Right cardiac atrium (tissue), 5 donors: Measurements from ENCODE around the gene ERP44. TPM values are rescaled to one million over a fixed set of nuclear protein-coding genes. Genes with fewer than 3 reads are reported as not detected.

Experiments used
- ATAC-seq, 2 donors: fragments of 200-7000 bp; cut with Tn5 transposase; one replicate each; pipeline versions ENCODE4 v1.8.0 to v1.9.1; 2020; ENCODE audit warnings: moderate library complexity in 2 of 2, mild to moderate bottlenecking in 1 of 2
- DNase-seq, 3 donors: peaks; one replicate each; pipeline ENCODE4 v3.0.0-alpha.2; 2020
- H3K27ac ChIP-seq: one replicate; pipeline ENCODE4 v1.5.1; 2013; ENCODE audit warnings: mild to moderate bottlenecking, low read length, control low read depth, moderate library complexity
- H3K27me3 ChIP-seq: one replicate; pipeline ENCODE4 v1.6.1; 2013; ENCODE audit not compliant: control insufficient read depth, insufficient read depth
- H3K4me1 ChIP-seq: one replicate; pipeline ENCODE4 v1.6.1; 2013; ENCODE audit warnings: low read length; ENCODE audit not compliant: control insufficient read depth, insufficient read depth
- H3K4me3 ChIP-seq: one replicate; pipeline ENCODE4 v1.5.1; 2013; ENCODE audit warnings: low read length, control low read depth
- H3K9me3 ChIP-seq: one replicate; pipeline ENCODE4 v1.6.1; 2013; ENCODE audit warnings: low read length; ENCODE audit not compliant: control insufficient read depth
- WGBS: extraction: QIAGEN DNeasy Blood & Tissue Kit; methylation state at CpG from one replicate; pipeline ENCODE4 v1.1.7; 2013; 5-methylcytosine and 5-hydroxymethylcytosine counted together
- intact Hi-C, 4 donors: fragments of 100-400 bp; cut with DNase I; formaldehyde crosslinking; loops; one replicate each; pipeline versions ENCODE4 v1.11.0 to v1.14.0; 2022 to 2023
- polyA plus RNA-seq: library from polyadenylated mRNA; stranded (reverse); fragments of 200-250 nt; gene quantifications from one replicate; pipeline ENCODE4 v1.2.3, GENCODE V29; 2013
- total RNA-seq, 4 donors: library from RNA; stranded (reverse); fragmentation: NEBNext Ultra II Directional; extraction: Animal tissue kit (Norgen Biotek cat#: 25700); gene quantifications; one replicate each; pipeline ENCODE4 v1.2.1, GENCODE V29; 2021
- donor health status: healthy with polysubstance abuse.
- donor health status: DM: no; HTN: yes; CAD: no.
- donor health status: DM: no; HTN: no; CAD: no.
- donor health status: DM: no; HTN: yes; CAD: no; lungs with severe emphysema.
- donor health status: DM: yes; HTN: yes; CAD: no.

Gene ERP44
- total and polyA plus RNA-seq, 5 donors, result 13.9 to 19.6 (median 16.5) TPM

GRCh38 chr9:100033877-100034551 lies 64.8 kb downstream of the ERP44 start:
- intact Hi-C loops, result no loop called here
- no peaks in the 10 kb centered on the region for H3K27me3 ChIP-seq
- no peaks in the 10 kb centered on the region for H3K4me1 ChIP-seq
- ATAC-seq (no peak), DNase-seq (no peak)
- no peak overlapping the region for H3K4me3 ChIP-seq
- 80% methylated on average over 3 of the region's 3 CpGs for WGBS
- no peak overlapping the region for H3K27ac ChIP-seq
- H3K9me3 ChIP-seq, result no peaks in the 10 kb centered on the region

DNA sequence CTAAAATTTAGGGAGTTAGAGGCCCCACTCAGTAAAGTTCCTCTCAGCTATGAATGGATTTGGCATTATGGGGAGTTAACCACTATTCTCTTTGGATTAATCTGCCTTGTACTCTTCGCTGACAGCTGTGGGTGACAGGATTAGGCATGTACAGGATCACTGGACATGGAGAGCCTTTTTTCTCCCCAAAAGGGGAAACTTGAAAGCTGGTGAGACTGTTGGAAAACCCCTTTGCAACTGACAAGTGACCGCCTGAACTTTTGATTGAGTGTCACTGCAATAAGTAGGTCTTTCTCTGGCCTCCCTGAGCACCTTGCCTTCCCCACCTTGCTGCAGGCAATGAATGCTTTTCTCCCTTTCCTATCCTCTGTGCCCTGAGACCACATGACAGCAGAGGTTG lies 68.3 kb downstream of the ERP44 start:
- ATAC-seq (no peak), DNase-seq (no peak)
- intact Hi-C loops, result no loop called here
- Histone ChIP-seq H3K4me1 (no peaks in the 10 kb centered on the region), H3K9me3 (no peaks in the 10 kb centered on the region), H3K27me3 (no peaks in the 10 kb centered on the region), H3K27ac (no peak overlapping the region), H3K4me3 (no peak overlapping the region)
- WGBS, result 96% methylated on average over 2 of the region's 2 CpGs

DNA sequence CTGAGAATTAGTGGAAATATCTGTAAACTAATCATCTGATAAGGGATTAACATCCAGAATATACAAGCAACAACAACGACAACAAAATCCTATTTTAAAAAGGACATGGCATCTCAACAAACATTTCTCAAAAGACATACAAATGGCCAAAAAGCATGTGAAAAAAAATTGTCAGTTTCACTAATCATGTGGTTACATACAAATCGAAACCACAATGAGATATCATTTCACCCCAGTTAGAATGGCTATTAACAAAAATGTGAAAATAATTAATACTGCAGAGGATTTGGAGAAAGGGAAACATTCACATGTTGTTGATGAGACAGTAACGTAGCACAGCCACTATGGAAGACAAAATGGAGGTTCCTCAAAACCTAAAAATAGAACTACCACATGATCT lies 69.5 kb downstream of the ERP44 start:
- ATAC-seq, result no peak
- DNase-seq, result no peak
- Histone ChIP-seq H3K4me3 (no peak overlapping the region), H3K27me3 (no peaks in the 10 kb centered on the region), H3K27ac (no peak overlapping the region), H3K4me1 (no peaks in the 10 kb centered on the region), H3K9me3 (no peaks in the 10 kb centered on the region)
- intact Hi-C loops, result loop anchor here in 2 of 4 donors (5.0 to 10.0 kb wide), 4 partner anchors 68 to 296 kb away; partner anchors contain the start of genes ERP44 (in 1 of the 2) and INVS (in 1 of the 2)
- WGBS, result 79% methylated on average over 3 of the region's 3 CpGs

DNA sequence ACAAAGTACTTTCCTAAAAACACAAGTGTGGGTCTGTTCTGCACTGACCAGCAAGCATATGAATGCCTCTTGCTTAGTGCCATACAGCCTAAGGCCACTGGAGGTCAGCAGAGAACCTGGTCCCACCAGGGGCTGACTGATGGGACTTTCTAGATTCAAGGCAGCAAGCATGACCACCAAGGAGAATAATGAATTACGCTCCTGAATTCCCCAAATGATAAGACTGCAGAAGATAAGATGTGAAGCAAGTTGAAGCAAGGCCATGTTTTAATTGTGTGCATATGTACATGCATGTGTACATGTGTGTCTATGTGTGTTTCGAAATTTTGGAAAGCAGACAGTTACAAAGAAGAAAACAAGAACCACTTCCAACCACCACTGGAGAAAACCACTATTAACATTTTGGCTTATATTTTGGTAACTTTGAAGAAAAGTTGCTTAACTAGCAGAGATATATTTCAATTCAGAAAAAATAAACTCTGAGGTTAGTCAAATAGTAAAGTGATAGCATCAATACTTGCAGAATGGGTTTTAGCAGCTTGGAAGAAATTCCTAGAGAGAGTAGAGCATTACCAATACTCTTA lies 70.5 kb downstream of the ERP44 start:
- ATAC-seq, result peak; percentile 92 to 95

DNA sequence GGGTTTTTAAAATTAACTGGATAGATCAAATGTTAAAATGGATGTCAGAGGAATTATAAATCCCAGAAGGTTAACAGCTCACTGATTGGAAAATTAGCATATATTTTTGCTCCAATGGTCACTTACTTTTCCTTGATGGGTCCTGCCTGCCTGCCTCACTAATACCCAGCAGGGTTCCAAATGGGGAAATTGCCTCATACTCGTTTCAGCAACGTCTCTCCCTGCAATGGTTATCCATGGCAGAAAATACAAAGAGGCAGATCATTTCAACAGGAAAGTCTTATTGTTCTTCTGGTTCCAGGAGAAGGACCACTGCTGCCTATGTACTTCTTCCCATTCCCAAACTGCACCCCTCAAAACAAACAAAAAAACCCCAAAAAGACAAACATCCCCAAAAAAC lies 71.3 kb downstream of the ERP44 start:
- Histone ChIP-seq H3K27ac (no peak overlapping the region), H3K9me3 (no peaks in the 10 kb centered on the region), H3K4me1 (no peaks in the 10 kb centered on the region), H3K4me3 (no peak overlapping the region), H3K27me3 (no peaks in the 10 kb centered on the region)
- no peak for DNase-seq
- ATAC-seq, result no peak
- 60% methylated on average over 2 of the region's 2 CpGs for WGBS
- intact Hi-C loops, result loop anchor here in 2 of 4 donors (5.0 to 10.0 kb wide), 4 partner anchors 70 to 297 kb away; partner anchors contain the start of genes ERP44 (in 1 of the 2) and INVS (in 1 of the 2)

More for the DNA sequence above, 70.5 kb downstream of the ERP44 start:
- Histone ChIP-seq H3K27me3 (no peaks in the 10 kb centered on the region), H3K4me3 (no peak overlapping the region), H3K9me3 (no peaks in the 10 kb centered on the region), H3K4me1 (no peaks in the 10 kb centered on the region), H3K27ac (no peak overlapping the region)
- intact Hi-C loops, result loop anchor here in 2 of 4 donors (5.0 to 10.0 kb wide), 4 partner anchors 69 to 297 kb away; partner anchors contain the start of genes ERP44 (in 1 of the 2) and INVS (in 1 of the 2)
- DNase-seq, result peak; percentile 64 to 81 (median 75)
- WGBS, result 51% methylated on average over 2 of the region's 2 CpGs

GRCh38 chr9:100021931-100022330 lies 76.9 kb downstream of the ERP44 start:
- no peaks in the 10 kb centered on the region for H3K9me3 ChIP-seq
- no peak for ATAC-seq
- no peaks in the 10 kb centered on the region for H3K27me3 ChIP-seq
- no peak overlapping the region for H3K27ac ChIP-seq
- H3K4me1 ChIP-seq, result no peaks in the 10 kb centered on the region
- no peak for DNase-seq
- no peak overlapping the region for H3K4me3 ChIP-seq
- 95% methylated on average over 3 of the region's 3 CpGs for WGBS
- intact Hi-C loops, result loop anchor here in 2 of 4 donors (10.0 kb wide), 2 partner anchors 203 to 303 kb away; no protein-coding TSS in a partner anchor

GRCh38 chr9:100020121-100020795 lies 78.5 kb downstream of the ERP44 start:
- Histone ChIP-seq H3K27ac (no peak overlapping the region), H3K27me3 (no peaks in the 10 kb centered on the region), H3K9me3 (no peaks in the 10 kb centered on the region), H3K4me3 (no peak overlapping the region), H3K4me1 (no peaks in the 10 kb centered on the region)
- intact Hi-C loops, result loop anchor here in 2 of 4 donors (10.0 kb wide), 2 partner anchors 205 to 305 kb away; no protein-coding TSS in a partner anchor
- ATAC-seq, result no peak
- WGBS, result 94% methylated on average over 5 of the region's 5 CpGs
- DNase-seq, result no peak

DNA sequence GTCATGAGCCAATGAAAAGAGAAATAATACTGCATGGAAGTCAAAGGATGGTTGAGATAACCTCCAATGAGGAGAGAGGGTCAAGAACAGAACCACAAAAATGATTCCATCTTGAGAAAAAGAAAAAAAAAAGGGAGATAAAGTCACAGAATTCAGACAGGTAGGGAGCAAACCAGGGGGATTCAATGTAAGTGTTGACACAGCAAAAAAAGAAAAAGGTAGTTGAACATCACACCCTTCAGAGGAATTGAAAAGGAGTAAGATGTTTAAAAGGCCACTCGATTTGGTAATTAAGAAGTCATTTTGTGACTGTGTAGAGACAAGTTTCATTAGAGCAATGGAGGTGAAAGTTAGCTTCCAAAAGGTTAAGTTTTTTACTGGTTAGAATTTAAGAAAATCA lies 79.3 kb downstream of the ERP44 start:
- no peak overlapping the region for H3K27ac ChIP-seq
- no peaks in the 10 kb centered on the region for H3K9me3 ChIP-seq
- no peaks in the 10 kb centered on the region for H3K27me3 ChIP-seq
- no peak for ATAC-seq
- no peaks in the 10 kb centered on the region for H3K4me1 ChIP-seq
- no peak for DNase-seq
- no peak overlapping the region for H3K4me3 ChIP-seq
- intact Hi-C loops, result no loop called here
- 96% methylated on average over 1 of the region's 1 CpG for WGBS

GRCh38 chr9:100014846-100015245 lies 84.0 kb downstream of the ERP44 start:
- ATAC-seq, result no peak

GRCh38 chr9:100013573-100013972 lies 85.2 kb downstream of the ERP44 start:
- Histone ChIP-seq H3K27ac (no peak overlapping the region), H3K9me3 (no peaks in the 10 kb centered on the region), H3K27me3 (no peaks in the 10 kb centered on the region), H3K4me3 (no peak overlapping the region), H3K4me1 (no peaks in the 10 kb centered on the region)
- 90% methylated on average over 2 of the region's 2 CpGs for WGBS
- ATAC-seq, result no peak
- intact Hi-C loops, result no loop called here
- no peak for DNase-seq

More at GRCh38 chr9:100014846-100015245, 84.0 kb downstream of the ERP44 start:
- Histone ChIP-seq H3K4me3 (no peak overlapping the region), H3K4me1 (no peaks in the 10 kb centered on the region), H3K27me3 (no peaks in the 10 kb centered on the region), H3K27ac (no peak overlapping the region), H3K9me3 (no peaks in the 10 kb centered on the region)
- intact Hi-C loops, result no loop called here
- no peak for DNase-seq

- H3K9me3 ChIP-seq, result no peaks in the 10 kb centered on the region
- no peak for ATAC-seq
- no peak overlapping the region for H3K27ac ChIP-seq
- intact Hi-C loops, result no loop called here
- no peak for DNase-seq
- H3K4me3 ChIP-seq, result no peak overlapping the region
- H3K27me3 ChIP-seq, result no peaks in the 10 kb centered on the region
- no peaks in the 10 kb centered on the region for H3K4me1 ChIP-seq
Measured at GRCh38 chr9:100012279-100012678, 86.5 kb downstream of the ERP44 start.
